Activated gamma-delta T cell treated with anti-CD3 and anti-CD28 coated beads, Interleukin-2, amount 50 U/mL, for 16 hours (primary cell): ENCODE results near the gene TAF9.
"Not testable (repeated sequence)": the region's sequence is repeated elsewhere in the genome, so short reads cannot be mapped to it uniquely, and the experiment has no call there.

Experiments used
- DNase-seq: peaks from one replicate; pipeline ENCODE4 v3.0.0-alpha.2; 2020; ENCODE audit warnings: low read depth

Gene TAF9

GRCh38 chr5:69369340-69370121 lies at the start of gene TAF9, which contains the start of the genes AK6 and RAD17:
Gene TAF9, minus strand, starts transcription at chr5:69369520. Its CDS starts 3,783 bp downstream, at chr5:69365737.
Gene AK6, minus strand, starts transcription at chr5:69369520. Its CDS starts 30 bp downstream, at chr5:69369490.
Gene RAD17, plus strand, starts transcription at chr5:69369818. Its CDS starts 2,391 bp downstream, at chr5:69372209.
- DNase-seq: peak; percentile 88

DNA sequence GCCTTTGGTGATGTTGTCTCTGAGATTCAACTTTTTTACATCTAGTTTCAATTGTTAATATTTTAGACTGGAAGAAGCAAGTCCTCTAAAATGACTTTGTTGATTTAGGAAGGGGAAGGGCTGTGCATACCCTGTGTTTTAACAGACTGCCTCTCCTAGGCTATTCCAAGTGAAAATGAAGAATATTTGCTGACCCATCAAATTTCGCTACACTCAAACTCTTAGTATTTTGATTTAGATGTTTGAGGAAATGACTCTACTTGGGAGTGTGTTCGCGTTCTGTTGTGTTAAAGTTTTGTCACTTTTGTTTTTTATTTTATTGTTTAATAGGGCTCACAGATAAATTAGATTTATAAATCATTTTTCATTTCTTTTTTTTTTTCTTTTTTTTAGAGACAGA lies 49.2 kb upstream of the TAF9 start:
- DNase-seq: no peak

DNA sequence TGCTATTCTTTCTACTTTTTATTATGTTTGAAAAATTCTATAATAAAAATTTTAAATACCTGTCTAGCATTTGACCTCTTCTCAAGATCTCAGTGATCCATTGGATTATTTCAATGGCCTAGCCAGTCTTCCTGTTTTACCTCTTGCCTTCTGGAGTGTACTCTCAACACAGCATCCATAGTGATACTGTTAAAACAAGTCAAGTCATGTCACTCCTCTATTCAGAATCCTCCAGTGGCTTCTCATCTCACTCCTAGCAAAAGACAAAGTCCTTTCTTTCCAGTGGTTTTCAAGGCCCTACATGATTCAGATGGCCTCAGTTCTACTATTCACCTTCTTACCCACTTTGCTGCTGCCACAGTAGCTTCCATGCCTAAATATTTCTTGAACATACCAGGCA lies 47.4 kb upstream of the TAF9 start:
- DNase-seq: no peak

- DNase-seq: no peak
These were observed 46.9 kb upstream of the TAF9 start for GRCh38 chr5:69416180-69416579.

DNA sequence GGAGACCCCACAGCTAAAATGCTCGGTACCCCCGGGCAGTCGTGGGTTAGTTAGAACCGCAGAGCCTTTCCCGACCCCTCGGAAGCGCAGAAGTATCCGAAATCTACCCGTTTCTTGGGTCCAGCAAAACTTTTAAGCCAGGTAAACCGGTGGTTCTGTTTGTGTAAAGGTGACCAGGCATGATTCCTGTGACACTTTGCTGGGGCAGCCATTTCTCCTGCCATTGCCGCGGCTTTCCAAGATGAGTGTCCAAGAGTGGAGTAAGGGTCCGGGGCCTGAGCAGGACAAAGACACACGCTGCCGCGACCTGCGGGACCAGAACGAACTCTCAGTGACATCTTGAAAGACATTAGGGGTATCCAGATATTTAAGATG lies 46.3 kb upstream of the TAF9 start:
- no peak for DNase-seq

- peak; percentile 2 for DNase-seq
These were observed 45.7 kb upstream of the TAF9 start, which contains the start of gene MARVELD2 for GRCh38 chr5:69414885-69415583. Gene MARVELD2, plus strand, starts transcription at chr5:69415116. Its CDS starts 4,270 bp downstream, at chr5:69419386.

GRCh38 chr5:69404659-69405330 lies 35.5 kb upstream of the TAF9 start:
- no peak for DNase-seq

- DNase-seq: no peak
These were observed 9.1 kb upstream of the TAF9 start for GRCh38 chr5:69378376-69378775.

- DNase-seq: no peak
These were observed 5.7 kb upstream of the TAF9 start for GRCh38 chr5:69374911-69375446.

DNA sequence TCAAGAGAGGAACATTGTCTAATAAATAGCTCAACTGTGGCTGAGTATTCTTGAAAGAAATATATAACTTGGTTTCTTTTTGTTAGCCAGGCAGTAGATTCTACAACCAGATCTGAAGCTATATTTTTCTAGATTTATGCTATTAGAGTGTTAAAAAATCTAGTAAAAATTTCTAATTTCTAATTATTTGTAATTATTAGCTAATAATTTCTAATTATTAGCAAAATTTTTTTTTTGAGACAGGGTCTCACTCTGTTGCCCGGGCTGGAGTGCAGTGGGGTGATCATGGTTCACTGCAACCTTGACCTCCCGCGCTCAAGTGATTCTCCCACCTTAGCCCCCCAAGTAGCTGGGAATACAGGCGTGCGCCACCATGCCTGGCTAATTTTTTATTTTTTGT lies 3.1 kb upstream of the TAF9 start:
- DNase-seq: no peak

- not testable (repeated sequence) for DNase-seq
These were observed 1.0 kb upstream of the TAF9 start for GRCh38 chr5:69370335-69370734.

GRCh38 chr5:69368458-69369339 lies 621 bp downstream of the TAF9 start:
- DNase-seq: no peak

- DNase-seq: no peak
These were observed 1.5 kb downstream of the TAF9 start for GRCh38 chr5:69367697-69368279.

DNA sequence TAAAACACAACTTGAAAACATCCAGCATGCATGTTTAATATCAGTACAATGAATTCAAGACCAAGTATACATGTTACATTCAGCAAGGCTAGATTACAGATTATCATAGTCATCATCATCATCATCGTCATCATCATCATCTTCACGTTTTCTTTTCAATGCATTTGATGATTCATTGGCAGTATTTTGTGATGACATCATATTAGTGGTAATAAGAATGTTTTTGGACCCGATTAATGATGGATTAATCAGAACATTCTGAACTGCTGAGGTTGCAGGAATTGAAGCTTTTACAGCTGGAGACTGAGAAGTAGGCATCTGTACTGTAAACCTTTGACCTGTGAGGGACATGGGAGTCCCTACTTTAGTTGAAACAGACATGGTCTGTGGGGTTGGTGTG lies 4.5 kb downstream of the TAF9 start:
- no peak for DNase-seq

DNA sequence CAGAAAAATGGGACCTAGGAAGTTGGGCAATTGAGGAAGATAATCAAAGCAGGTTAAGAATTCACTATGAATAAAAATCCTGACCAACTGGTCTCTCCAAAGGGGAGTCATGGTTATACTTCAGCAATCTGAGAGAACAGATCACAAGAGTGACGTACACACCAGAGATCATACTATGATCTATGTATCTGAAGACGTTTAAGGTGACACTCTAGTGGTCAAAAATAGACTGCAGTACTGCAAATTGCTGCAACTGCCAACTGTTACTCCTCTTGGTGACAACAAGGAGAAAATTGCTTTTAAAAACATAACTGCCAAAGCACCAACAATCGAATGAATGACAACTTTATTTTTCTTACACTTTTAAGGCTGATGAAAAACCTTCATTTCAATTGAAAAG lies 4.9 kb downstream of the TAF9 start:
- DNase-seq: no peak

- DNase-seq: no peak
These were observed 8.9 kb downstream of the TAF9 start for GRCh38 chr5:69360442-69360841.

DNA sequence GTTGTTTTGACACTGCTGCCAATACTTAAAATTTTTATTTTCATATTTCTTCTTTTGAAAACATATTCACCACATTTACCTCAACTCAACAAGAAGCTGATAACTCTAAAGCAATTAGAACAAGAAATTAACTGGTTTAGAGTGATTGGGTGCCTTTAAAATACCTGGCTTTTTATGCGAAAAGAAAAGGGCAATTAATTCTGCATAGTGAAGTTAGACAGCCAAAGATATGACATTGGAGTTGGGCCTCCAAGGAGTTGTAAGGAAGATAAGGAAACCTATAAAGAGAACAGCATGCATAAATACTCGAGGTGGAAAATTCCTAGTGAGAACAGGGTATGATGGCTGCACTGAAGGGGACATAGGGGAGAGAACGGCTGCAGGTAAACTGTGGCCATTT lies 9.6 kb downstream of the TAF9 start:
- DNase-seq: no peak

GRCh38 chr5:69350664-69351063 lies 18.7 kb downstream of the TAF9 start:
- DNase-seq: no peak

DNA sequence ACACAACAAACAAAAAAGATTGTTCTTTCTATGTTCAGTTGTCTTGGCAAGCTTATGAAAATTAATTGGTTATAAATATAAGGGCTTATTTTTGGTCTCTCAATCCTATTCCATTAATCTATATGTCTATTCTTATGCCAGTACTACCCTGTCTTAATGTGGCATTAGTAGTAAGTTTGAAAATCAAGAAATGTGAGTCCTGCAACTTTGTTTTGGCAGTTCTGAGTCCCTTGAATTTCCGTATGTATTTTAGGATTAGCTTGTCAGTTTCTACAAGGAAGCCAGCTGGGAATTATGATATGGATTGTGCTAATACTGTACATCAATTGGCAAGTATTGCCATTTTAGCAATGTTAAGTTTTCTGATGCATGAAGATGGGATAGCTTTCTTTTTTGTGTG lies 26.2 kb downstream of the TAF9 start:
- no peak for DNase-seq

GRCh38 chr5:69341520-69342161 lies 27.7 kb downstream of the TAF9 start:
- DNase-seq: no peak
